Vagina (tissue), 2 donors: ENCODE measurements around the gene SLC39A11.

ENCODE experiments used
- POLR2A ChIP-seq, 2 donors: fragments of 450-650 bp; IDR thresholded peaks; one replicate each; pipeline ENCODE4 v1.6.1; 2017; ENCODE audit warnings: antibody characterized with exemption in 2 of 2, mild to moderate bottlenecking in 2 of 2, moderate library complexity in 2 of 2
- POLR2AphosphoS5 ChIP-seq, 2 donors: sonication (generic); formaldehyde crosslinking; IDR thresholded peaks; one replicate each; pipeline ENCODE4 v1.9.0; 2017; ENCODE audit warnings: antibody characterized with exemption in 2 of 2, mild to moderate bottlenecking in 2 of 2, low read depth in 1 of 2; ENCODE audit not compliant: insufficient read depth in 1 of 2
- TF ChIP-seq, protein P1 (sequence below), 3 experiments: fragments of 450-650 bp in 2 of 3; fragments of 200-600 bp in 1 of 3; sonication (generic) in 1 of 3; IDR thresholded peaks; one replicate each; pipeline ENCODE4 v1.5.1; 2017 to 2019; ENCODE audit warnings: antibody characterized with exemption in 3 of 3, mild to moderate bottlenecking in 2 of 3, moderate library complexity in 2 of 3

DNA sequence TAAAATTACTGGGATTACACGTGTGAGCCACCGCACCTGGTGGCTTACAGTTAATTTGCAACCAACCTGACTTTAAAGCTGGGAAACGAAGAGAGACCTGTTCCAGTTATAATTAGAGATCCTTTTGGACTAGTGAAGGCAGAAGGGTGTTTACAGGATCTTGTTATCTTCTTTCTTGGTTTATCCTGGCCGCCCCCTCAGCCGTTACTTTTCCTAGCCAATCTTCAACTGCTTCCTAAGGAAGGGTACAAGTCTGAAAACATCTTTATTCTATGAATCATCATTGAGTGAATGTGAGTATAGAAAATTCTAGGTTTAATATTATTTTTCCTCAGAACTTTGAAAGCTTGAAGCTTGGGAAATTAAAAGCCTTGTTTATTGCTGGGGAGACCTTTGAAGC, 286.5 kb downstream of the SLC39A11 start:
- TF ChIP-seq, protein P1, sequence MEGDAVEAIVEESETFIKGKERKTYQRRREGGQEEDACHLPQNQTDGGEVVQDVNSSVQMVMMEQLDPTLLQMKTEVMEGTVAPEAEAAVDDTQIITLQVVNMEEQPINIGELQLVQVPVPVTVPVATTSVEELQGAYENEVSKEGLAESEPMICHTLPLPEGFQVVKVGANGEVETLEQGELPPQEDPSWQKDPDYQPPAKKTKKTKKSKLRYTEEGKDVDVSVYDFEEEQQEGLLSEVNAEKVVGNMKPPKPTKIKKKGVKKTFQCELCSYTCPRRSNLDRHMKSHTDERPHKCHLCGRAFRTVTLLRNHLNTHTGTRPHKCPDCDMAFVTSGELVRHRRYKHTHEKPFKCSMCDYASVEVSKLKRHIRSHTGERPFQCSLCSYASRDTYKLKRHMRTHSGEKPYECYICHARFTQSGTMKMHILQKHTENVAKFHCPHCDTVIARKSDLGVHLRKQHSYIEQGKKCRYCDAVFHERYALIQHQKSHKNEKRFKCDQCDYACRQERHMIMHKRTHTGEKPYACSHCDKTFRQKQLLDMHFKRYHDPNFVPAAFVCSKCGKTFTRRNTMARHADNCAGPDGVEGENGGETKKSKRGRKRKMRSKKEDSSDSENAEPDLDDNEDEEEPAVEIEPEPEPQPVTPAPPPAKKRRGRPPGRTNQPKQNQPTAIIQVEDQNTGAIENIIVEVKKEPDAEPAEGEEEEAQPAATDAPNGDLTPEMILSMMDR (IDR thresholded peaks at IDR 0.05) = no peak
- TF ChIP-seq POLR2AphosphoS5 (IDR thresholded peaks at IDR 0.05; ENCODE audit: insufficient read depth in 1 of 2, low read depth in 1 of 2) (no peak), POLR2A (IDR thresholded peaks at IDR 0.05) (no peak)
